Measurements from ENCODE around the gene CCNL2.

Gene CCNL2

DNA sequence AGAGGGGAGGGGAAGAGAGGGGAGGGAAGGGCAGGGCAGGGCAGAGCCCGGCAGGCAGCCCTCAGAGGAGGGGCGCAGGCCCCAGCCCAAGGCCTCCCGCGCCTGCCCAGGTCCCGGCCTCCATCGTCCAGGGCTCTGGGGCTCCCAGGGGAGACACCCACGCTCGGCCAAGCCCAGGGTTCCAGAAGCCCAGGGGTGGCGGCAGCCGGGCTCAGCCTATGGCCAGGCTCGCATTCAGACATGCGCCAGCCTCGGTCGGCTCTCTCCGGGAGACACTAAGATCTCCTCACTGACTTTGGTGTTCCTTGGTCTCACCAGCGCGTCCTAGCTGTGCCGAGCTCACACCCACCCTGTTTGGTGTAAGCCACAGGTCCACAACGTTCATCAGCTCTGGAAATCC is 29.0 kb upstream of the CCNL2 start:
- H3K4me3 ChIP-seq: no peak overlapping the region
- H3K36me3 ChIP-seq (ENCODE audit: insufficient read depth, low read length): no peaks in the 10 kb centered on the region
- no peaks in the 10 kb centered on the region for H3K9me3 ChIP-seq (ENCODE audit: low read depth, low read length)
- H3K27ac ChIP-seq: no peak overlapping the region
- no peak overlapping the region for H3K9ac ChIP-seq (ENCODE audit: insufficient read length)
- TF ChIP-seq FOXP2 (optimal IDR thresholded peaks at IDR 0.05; ENCODE audit: control extremely low read depth, extremely low read length, insufficient read depth) (no peak), POLR2AphosphoS5 (IDR thresholded peaks at IDR 0.05; ENCODE audit: borderline replicate concordance, low read depth, low read length) (no peak), EZH2 (IDR thresholded peaks at IDR 0.05) (no peak)
- DNase-seq (ENCODE audit: low read depth, low spot score): no peak

GRCh38 chr1:1427820-1428148 is 28.6 kb upstream of the CCNL2 start:
- Histone ChIP-seq H3K4me3 (peak overlapping the region; percentile 42), H3K27ac (no peak overlapping the region), H3K9me3 (ENCODE audit: low read depth, low read length) (no peaks in the 10 kb centered on the region), H3K9ac (ENCODE audit: insufficient read length) (no peak overlapping the region), H3K36me3 (ENCODE audit: insufficient read depth, low read length) (no peaks in the 10 kb centered on the region)
- TF ChIP-seq POLR2AphosphoS5 (IDR thresholded peaks at IDR 0.05; ENCODE audit: borderline replicate concordance, low read depth, low read length) (no peak), FOXP2 (optimal IDR thresholded peaks at IDR 0.05; ENCODE audit: control extremely low read depth, extremely low read length, insufficient read depth) (no peak), EZH2 (IDR thresholded peaks at IDR 0.05) (no peak)
- DNase-seq (ENCODE audit: low read depth, low spot score): no peak

DNA sequence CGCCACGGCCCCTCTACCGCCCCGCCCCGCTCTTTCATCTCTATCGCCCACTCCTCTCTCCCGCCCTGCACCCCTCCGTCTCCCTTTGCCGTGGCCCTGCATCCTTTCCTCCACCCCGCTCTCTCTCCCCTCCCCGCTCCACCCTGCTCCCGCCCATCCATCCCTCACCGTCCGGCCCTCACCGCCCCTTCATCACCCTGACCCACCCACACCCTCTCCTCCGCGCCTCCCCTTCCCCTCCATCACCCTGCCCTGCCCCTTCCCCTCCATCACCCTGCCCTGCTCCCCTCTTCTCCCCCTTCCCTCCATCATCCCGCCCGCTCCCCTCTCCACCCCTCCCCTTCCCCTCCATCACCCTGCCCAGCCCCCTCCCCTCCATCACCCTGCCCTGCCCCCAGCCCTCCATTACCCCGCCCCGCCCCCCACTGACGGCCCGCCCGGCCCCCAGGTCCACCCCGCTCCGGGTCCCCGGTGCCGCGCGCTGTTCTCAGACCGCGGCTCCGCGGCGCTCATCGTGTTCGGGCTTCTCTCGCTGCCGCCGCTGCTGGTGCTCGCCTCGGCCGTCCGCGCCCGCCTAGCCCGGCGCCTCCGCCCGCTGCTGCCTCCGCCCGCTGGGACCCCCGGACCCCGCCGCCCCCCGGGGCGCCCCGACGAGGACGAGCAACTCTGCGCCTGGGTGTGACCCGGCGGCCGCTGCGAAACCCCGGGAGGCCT is 28.1 kb upstream of the CCNL2 start:
- TF ChIP-seq FOXP2 (optimal IDR thresholded peaks at IDR 0.05; ENCODE audit: control extremely low read depth, extremely low read length, insufficient read depth): no peak
- no peak for TF ChIP-seq EZH2 (IDR thresholded peaks at IDR 0.05)
- no peak for TF ChIP-seq POLR2AphosphoS5 (IDR thresholded peaks at IDR 0.05; ENCODE audit: borderline replicate concordance, low read depth, low read length)
- no peaks in the 10 kb centered on the region for H3K9me3 ChIP-seq (ENCODE audit: low read depth, low read length)
- H3K9ac ChIP-seq (ENCODE audit: insufficient read length): no peak overlapping the region
- peak overlapping the region; percentile 42 for H3K4me3 ChIP-seq
- DNase-seq (ENCODE audit: low read depth, low spot score): no peak
- H3K36me3 ChIP-seq (ENCODE audit: insufficient read depth, low read length): no peaks in the 10 kb centered on the region
- no peak overlapping the region for H3K27ac ChIP-seq

GRCh38 chr1:1426496-1427105 is 27.5 kb upstream of the CCNL2 start:
- no peaks in the 10 kb centered on the region for H3K36me3 ChIP-seq (ENCODE audit: insufficient read depth, low read length)
- H3K4me3 ChIP-seq: no peak overlapping the region
- H3K9ac ChIP-seq (ENCODE audit: insufficient read length): no peak overlapping the region
- H3K9me3 ChIP-seq (ENCODE audit: low read depth, low read length): no peaks in the 10 kb centered on the region
- H3K27ac ChIP-seq: no peak overlapping the region
- TF ChIP-seq POLR2AphosphoS5 (IDR thresholded peaks at IDR 0.05; ENCODE audit: borderline replicate concordance, low read depth, low read length) (no peak), FOXP2 (optimal IDR thresholded peaks at IDR 0.05; ENCODE audit: control extremely low read depth, extremely low read length, insufficient read depth) (no peak), EZH2 (IDR thresholded peaks at IDR 0.05) (no peak)
- DNase-seq (ENCODE audit: low read depth, low spot score): no peak

GRCh38 chr1:1425753-1426495 is 26.8 kb upstream of the CCNL2 start:
- H3K9ac ChIP-seq (ENCODE audit: insufficient read length): no peak overlapping the region
- no peak for DNase-seq (ENCODE audit: low read depth, low spot score)
- H3K36me3 ChIP-seq (ENCODE audit: insufficient read depth, low read length): no peaks in the 10 kb centered on the region
- no peak overlapping the region for H3K27ac ChIP-seq
- no peaks in the 10 kb centered on the region for H3K9me3 ChIP-seq (ENCODE audit: low read depth, low read length)
- TF ChIP-seq FOXP2 (optimal IDR thresholded peaks at IDR 0.05; ENCODE audit: control extremely low read depth, extremely low read length, insufficient read depth): no peak
- no peak for TF ChIP-seq EZH2 (IDR thresholded peaks at IDR 0.05)
- no peak for TF ChIP-seq POLR2AphosphoS5 (IDR thresholded peaks at IDR 0.05; ENCODE audit: borderline replicate concordance, low read depth, low read length)
- H3K4me3 ChIP-seq: no peak overlapping the region

DNA sequence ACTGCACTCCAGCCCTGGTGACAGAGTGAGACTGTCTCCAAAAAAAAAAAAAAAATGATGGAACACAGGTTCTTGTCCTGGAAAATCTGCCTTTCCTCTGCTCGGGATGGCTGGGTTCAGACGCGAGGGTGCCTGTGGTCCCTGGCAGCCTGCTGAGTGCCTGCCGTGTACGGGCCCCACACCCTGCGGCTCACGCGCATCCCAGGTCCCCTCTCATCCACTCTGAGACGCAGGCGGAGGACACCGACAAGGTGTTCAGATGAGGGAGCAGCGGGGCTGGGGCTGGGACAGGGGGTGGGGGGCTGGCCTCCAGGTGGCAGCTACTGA is 26.3 kb upstream of the CCNL2 start:
- no peaks in the 10 kb centered on the region for H3K9me3 ChIP-seq (ENCODE audit: low read depth, low read length)
- no peak overlapping the region for H3K4me3 ChIP-seq
- TF ChIP-seq POLR2AphosphoS5 (IDR thresholded peaks at IDR 0.05; ENCODE audit: borderline replicate concordance, low read depth, low read length): no peak
- TF ChIP-seq EZH2 (IDR thresholded peaks at IDR 0.05): no peak
- no peak for TF ChIP-seq FOXP2 (optimal IDR thresholded peaks at IDR 0.05; ENCODE audit: control extremely low read depth, extremely low read length, insufficient read depth)
- DNase-seq (ENCODE audit: low read depth, low spot score): no peak
- no peak overlapping the region for H3K9ac ChIP-seq (ENCODE audit: insufficient read length)
- H3K36me3 ChIP-seq (ENCODE audit: insufficient read depth, low read length): no peaks in the 10 kb centered on the region
- H3K27ac ChIP-seq: no peak overlapping the region

DNA sequence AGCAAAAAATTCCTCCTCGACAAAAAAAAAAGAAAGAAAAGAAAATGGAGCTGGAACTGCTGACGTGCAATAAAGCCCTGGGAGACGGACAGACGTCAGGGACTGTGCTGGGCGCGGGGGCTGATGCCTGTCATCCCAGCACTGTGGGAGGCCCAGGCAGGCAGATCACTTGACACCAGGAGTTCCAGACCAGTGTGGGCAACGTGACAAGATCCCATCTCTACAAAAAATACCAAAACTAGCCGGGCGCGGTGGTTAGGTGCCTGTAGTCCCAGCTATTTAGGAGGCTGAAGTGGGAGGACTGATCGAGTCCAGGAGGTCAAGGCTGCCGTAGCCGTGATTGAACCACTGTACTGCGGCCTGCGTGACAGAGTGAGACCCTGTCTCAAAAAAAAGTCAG is 25.6 kb upstream of the CCNL2 start:
- Histone ChIP-seq H3K9me3 (ENCODE audit: low read depth, low read length) (no peaks in the 10 kb centered on the region), H3K36me3 (ENCODE audit: insufficient read depth, low read length) (no peaks in the 10 kb centered on the region), H3K27ac (no peak overlapping the region), H3K4me3 (no peak overlapping the region), H3K9ac (ENCODE audit: insufficient read length) (no peak overlapping the region)
- no peak for TF ChIP-seq POLR2AphosphoS5 (IDR thresholded peaks at IDR 0.05; ENCODE audit: borderline replicate concordance, low read depth, low read length)
- no peak for DNase-seq (ENCODE audit: low read depth, low spot score)

DNA sequence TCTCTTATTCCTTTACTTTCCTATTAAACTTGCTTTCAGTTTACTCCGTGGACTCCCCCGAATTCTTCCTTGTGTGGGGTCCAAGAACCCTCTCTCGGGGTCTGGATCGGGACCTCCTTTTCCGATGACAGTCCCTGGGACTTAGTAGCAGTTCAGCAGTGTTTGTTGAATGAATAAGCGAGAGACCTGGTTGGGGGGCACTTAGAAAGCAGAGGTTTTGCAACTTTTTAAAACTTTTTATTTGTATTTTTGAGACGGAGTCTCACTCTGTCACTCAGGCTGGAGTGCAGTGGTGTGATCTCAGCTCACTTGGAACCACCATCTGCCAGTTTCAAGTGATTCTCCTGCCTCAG is 24.1 kb upstream of the CCNL2 start:
- no peaks in the 10 kb centered on the region for H3K9me3 ChIP-seq (ENCODE audit: low read depth, low read length)
- H3K27ac ChIP-seq: no peak overlapping the region
- no peak for DNase-seq (ENCODE audit: low read depth, low spot score)
- no peak overlapping the region for H3K9ac ChIP-seq (ENCODE audit: insufficient read length)
- TF ChIP-seq FOXP2 (optimal IDR thresholded peaks at IDR 0.05; ENCODE audit: control extremely low read depth, extremely low read length, insufficient read depth): no peak
- no peak for TF ChIP-seq POLR2AphosphoS5 (IDR thresholded peaks at IDR 0.05; ENCODE audit: borderline replicate concordance, low read depth, low read length)
- TF ChIP-seq EZH2 (IDR thresholded peaks at IDR 0.05): no peak
- H3K4me3 ChIP-seq: no peak overlapping the region
- no peaks in the 10 kb centered on the region for H3K36me3 ChIP-seq (ENCODE audit: insufficient read depth, low read length)
